GM12865 (cell line): ENCODE measurements around the gene OAS3.
A peak's percentile ranks its signal among the peaks of the same experiment; 100 is the strongest.

Source experiments
- DNase-seq: peaks from one replicate; pipeline ENCODE4 v3.0.0; 2010; ENCODE audit warnings: low read depth
- H3K4me3 ChIP-seq: 2 replicates; pipeline ENCODE4 v1.5.1; 2011; ENCODE audit warnings: mild to moderate bottlenecking, low read depth, low read length, control low read depth
- CTCF ChIP-seq: IDR thresholded peaks from 2 replicates; pipeline ENCODE4 v1.5.1; 2011; ENCODE audit warnings: low read length, control low read depth, low read depth, inconsistent platforms; ENCODE audit not compliant: insufficient read depth; ENCODE audit errors: missing control alignments

The OAS3 gene

GRCh38 chr12:112992541-112993398 lies 54.5 kb downstream of the OAS3 start:
- peak; percentile 65 for DNase-seq
- no peak overlapping the region for H3K4me3 ChIP-seq
- peak; percentile 77 for TF ChIP-seq CTCF

GRCh38 chr12:112995008-112995407 lies 56.7 kb downstream of the OAS3 start:
- H3K4me3 ChIP-seq: no peak overlapping the region
- no peak for DNase-seq
- TF ChIP-seq CTCF: no peak

GRCh38 chr12:112996501-112996900 lies 58.2 kb downstream of the OAS3 start:
- no peak overlapping the region for H3K4me3 ChIP-seq
- DNase-seq: no peak
- TF ChIP-seq CTCF: no peak

GRCh38 chr12:112997506-112997905 lies 59.2 kb downstream of the OAS3 start:
- no peak overlapping the region for H3K4me3 ChIP-seq
- TF ChIP-seq CTCF: no peak
- no peak for DNase-seq

- no peak overlapping the region for H3K4me3 ChIP-seq
- TF ChIP-seq CTCF: no peak
- DNase-seq: peak; percentile 82
These were observed 60.9 kb downstream of the OAS3 start for GRCh38 chr12:112998987-112999767.

DNA sequence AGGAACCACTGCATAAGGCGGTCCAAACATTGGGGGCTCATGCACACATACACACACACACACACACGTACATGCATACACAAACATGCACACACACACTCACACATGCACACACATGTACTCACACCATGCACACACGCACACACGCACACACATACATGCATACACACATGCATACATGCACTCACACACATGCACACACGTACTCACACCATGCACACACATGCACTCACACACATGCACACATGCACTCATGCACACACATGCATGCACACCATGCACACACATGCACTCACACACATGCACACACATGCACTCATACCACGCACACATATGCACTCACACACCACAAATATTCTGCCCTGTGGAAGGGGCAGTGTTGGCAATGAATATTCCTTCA lies 62.2 kb downstream of the OAS3 start:
- DNase-seq: no peak
- H3K4me3 ChIP-seq: no peak overlapping the region
- no peak for TF ChIP-seq CTCF
